ENCODE measurements around the gene PRKRIP1.

Gene PRKRIP1

GRCh38 chr7:102456327-102456726 is 60.2 kb downstream of the PRKRIP1 start (continued):
- TF ChIP-seq ZNF518A (tag by site-specific recombination; conservative IDR thresholded peaks at IDR 0.05; ENCODE audit: low read depth) = no peak
- no peak for TF ChIP-seq ZNF623 (tag by site-specific recombination; IDR thresholded peaks at IDR 0.05)
- TF ChIP-seq ZNF114 (tag by site-specific recombination; IDR thresholded peaks at IDR 0.05) = no peak
- TF ChIP-seq ZNF324 (tag by site-specific recombination; IDR thresholded peaks at IDR 0.05) = no peak
- TF ChIP-seq EGR2 (tag by site-specific recombination; IDR thresholded peaks at IDR 0.05; ENCODE audit: low read depth) = peak; percentile 73
- TF ChIP-seq ZBTB17 (tag by site-specific recombination; IDR thresholded peaks at IDR 0.05) = peak; percentile 40
- TF ChIP-seq ZNF76 (tag by site-specific recombination; IDR thresholded peaks at IDR 0.05; ENCODE audit: borderline replicate concordance, low read depth) = no peak
- TF ChIP-seq ZNF416 (tag by site-specific recombination; IDR thresholded peaks at IDR 0.05) = no peak
- TF ChIP-seq HOXA7 (CRISPR knock-in tag; IDR thresholded peaks at IDR 0.05; ENCODE audit: borderline replicate concordance) = no peak
- TF ChIP-seq ZNF202 (tag by site-specific recombination; IDR thresholded peaks at IDR 0.05; ENCODE audit: borderline replicate concordance) = no peak
- TF ChIP-seq KLF9 (tag by site-specific recombination; IDR thresholded peaks at IDR 0.05; ENCODE audit: low read depth) = no peak
- TF ChIP-seq HOXC10 (CRISPR knock-in tag; IDR thresholded peaks at IDR 0.05) = no peak
- TF ChIP-seq SP7 (tag by site-specific recombination; IDR thresholded peaks at IDR 0.05) = peak; percentile 81

- TF ChIP-seq ZNF670 (tag by site-specific recombination; IDR thresholded peaks at IDR 0.05; ENCODE audit: low read depth) (no peak), ZNF561 (tag by site-specific recombination; IDR thresholded peaks at IDR 0.05; ENCODE audit: borderline replicate concordance) (no peak), MZF1 (tag by site-specific recombination; IDR thresholded peaks at IDR 0.05; ENCODE audit: borderline replicate concordance) (no peak), ZBTB26 (tag by site-specific recombination; optimal IDR thresholded peaks at IDR 0.05) (no peak), ZNF776 (tag by site-specific recombination; IDR thresholded peaks at IDR 0.05; ENCODE audit: borderline replicate concordance) (no peak), KLF10 (tag by site-specific recombination; IDR thresholded peaks at IDR 0.05) (no peak), ZNF292 (tag by site-specific recombination; IDR thresholded peaks at IDR 0.05; ENCODE audit: borderline replicate concordance, low read depth) (no peak), ZNF530 (tag by site-specific recombination; IDR thresholded peaks at IDR 0.05; ENCODE audit: low read depth) (no peak), ZNF610 (tag by site-specific recombination; IDR thresholded peaks at IDR 0.05; ENCODE audit: borderline replicate concordance) (no peak), ZNF473 (tag by site-specific recombination; IDR thresholded peaks at IDR 0.05) (no peak), ZNF792 (tag by site-specific recombination; IDR thresholded peaks at IDR 0.05) (no peak), YY1 (tag by site-specific recombination; IDR thresholded peaks at IDR 0.05) (no peak), ZFP3 (tag by site-specific recombination; IDR thresholded peaks at IDR 0.05; ENCODE audit: low read depth) (no peak), ZNF600 (tag by site-specific recombination; IDR thresholded peaks at IDR 0.05) (no peak), ZBTB7A (tag by site-specific recombination; IDR thresholded peaks at IDR 0.05; ENCODE audit: low read depth) (no peak), ZBTB20 (tag by site-specific recombination; IDR thresholded peaks at IDR 0.05) (no peak), OSR2 (tag by site-specific recombination; IDR thresholded peaks at IDR 0.05) (no peak), ZNF664 (tag by site-specific recombination; IDR thresholded peaks at IDR 0.05) (no peak), ZNF133 (tag by site-specific recombination; IDR thresholded peaks at IDR 0.05) (no peak), ZFP69B (tag by site-specific recombination; IDR thresholded peaks at IDR 0.05) (no peak)
- H3K4me3 ChIP-seq (ENCODE audit: low read depth, low read length) = no peak overlapping the region
- H3K9me3 ChIP-seq (ENCODE audit: control insufficient read depth, insufficient read depth, low read depth, low read length) = no peaks in the 10 kb centered on the region
- ChIA-PET POLR2A (interaction anchor here (0.7 to 2.2 kb wide), 2 partner anchors 8 to 742 kb away, joined by 3 to 10 read pairs; no protein-coding TSS in a partner anchor), CTCF (interaction anchor here (2.7 kb wide), 1 partner anchor 10 kb away, joined by 10 read pairs; no protein-coding TSS in a partner anchor)
- H3K36me3 ChIP-seq (ENCODE audit: control insufficient read depth in 2 of 2, insufficient read depth in 1 of 2, low read length in 2 of 2) = peaks cover 8 to 25% of the 10 kb centered on the region in 2 experiments; a peak in 2 of 3 replicates
- H3K4me1 ChIP-seq (ENCODE audit: control insufficient read depth, insufficient read depth, low read length) = peaks cover 3% of the 10 kb centered on the region; the same call in 1 of the 2 replicates
- H3K27ac ChIP-seq (ENCODE audit: extremely low read depth, low read depth, low read length) = no peak overlapping the region
Observed at GRCh38 chr7:102457352-102457924, 61.3 kb downstream of the PRKRIP1 start.
